DND-41 (cell line): ENCODE data around the gene UVSSA.

Source experiments
- ATAC-seq: fragments of 200-7000 bp; cut with Tn5 transposase; 3 replicates; pipeline ENCODE4 v1.9.1; 2021; ENCODE audit warnings: low read depth; ENCODE audit not compliant: insufficient read depth
- DNase-seq: peaks from one replicate; pipeline ENCODE4 v3.0.0-alpha.2; 2020
- H2AFZ ChIP-seq: 2 replicates; pipeline ENCODE4 v1.6.0; 2012; ENCODE audit warnings: low read depth, low read length
- H3K27ac ChIP-seq: 2 replicates; pipeline ENCODE4 v1.5.1; 2012; ENCODE audit warnings: low read length, inconsistent platforms
- H3K27me3 ChIP-seq: fragments of 200-600 bp; sonication (generic); 2 replicates; pipeline ENCODE4 v1.6.0; 2012; ENCODE audit warnings: low read length, mild to moderate bottlenecking, inconsistent platforms; ENCODE audit not compliant: insufficient read depth, poor library complexity
- H3K36me3 ChIP-seq: 2 replicates; pipeline ENCODE4 v1.5.1; 2012; ENCODE audit warnings: low read length, inconsistent platforms; ENCODE audit not compliant: insufficient read depth
- H3K4me1 ChIP-seq: 2 replicates; pipeline ENCODE4 v1.5.1; 2012; ENCODE audit warnings: mild to moderate bottlenecking, low read length; ENCODE audit not compliant: insufficient read depth
- H3K4me2 ChIP-seq: 2 replicates; pipeline ENCODE4 v1.6.0; 2012; ENCODE audit warnings: mild to moderate bottlenecking, moderate library complexity, low read length, inconsistent platforms; ENCODE audit not compliant: insufficient read depth
- H3K4me3 ChIP-seq, 2 experiments: fragments of 200-600 bp in 1 of 2; shearing (Covaris generic) in 1 of 2; 2 replicates each; pipeline ENCODE4 v1.5.1; 2012 to 2016; ENCODE audit warnings: inconsistent platforms in 2 of 2, low read length in 2 of 2, mild to moderate bottlenecking in 2 of 2, low read depth in 1 of 2, moderate library complexity in 1 of 2
- H3K79me2 ChIP-seq: 2 replicates; pipeline ENCODE4 v1.6.0; 2012; ENCODE audit warnings: low read length, inconsistent platforms; ENCODE audit not compliant: insufficient read depth
- H3K9ac ChIP-seq: 2 replicates; pipeline ENCODE4 v1.6.0; 2012; ENCODE audit warnings: low read depth, mild to moderate bottlenecking, inconsistent platforms, low read length, moderate library complexity
- H3K9me3 ChIP-seq: 2 replicates; pipeline ENCODE4 v1.5.1; 2012; ENCODE audit warnings: low read length, moderate library complexity, mild to moderate bottlenecking, inconsistent platforms; ENCODE audit not compliant: insufficient read depth, severe bottlenecking
- H4K20me1 ChIP-seq: 2 replicates; pipeline ENCODE4 v1.6.0; 2012; ENCODE audit warnings: low read length; ENCODE audit not compliant: insufficient read depth
- CTCF ChIP-seq: IDR thresholded peaks from 2 replicates; pipeline ENCODE4 v1.5.1; 2012; ENCODE audit warnings: borderline replicate concordance, low read length, moderate library complexity, mild to moderate bottlenecking; ENCODE audit not compliant: poor library complexity, severe bottlenecking; ENCODE audit errors: extremely low read depth
- EZH2 ChIP-seq: IDR thresholded peaks from 3 replicates; pipeline ENCODE4 v1.6.1; 2012; ENCODE audit warnings: borderline replicate concordance, low read depth, mild to moderate bottlenecking, moderate library complexity, low read length, inconsistent platforms; ENCODE audit not compliant: severe bottlenecking

Gene UVSSA

GRCh38 chr4:1379801-1380331 is 32.9 kb downstream of the UVSSA start:
- no peak for TF ChIP-seq EZH2
- no peak for TF ChIP-seq CTCF
- Histone ChIP-seq H3K4me2 (no peak overlapping the region), H3K36me3 (peaks cover 13% of the 10 kb centered on the region; the same call in 1 of the 2 replicates), H2AFZ (no peak overlapping the region), H3K27ac (no peak overlapping the region), H3K4me1 (no peaks in the 10 kb centered on the region), H3K9me3 (no peaks in the 10 kb centered on the region), H3K4me3 (no peak overlapping the region), H3K79me2 (no peaks in the 10 kb centered on the region), H3K27me3 (no peaks in the 10 kb centered on the region), H3K9ac (no peak overlapping the region), H4K20me1 (0 out of 2 replicates have a peak, but pooled peaks cover under 1% of the 10 kb centered on the region)
- ATAC-seq (no peak), DNase-seq (no peak)

- no peak for TF ChIP-seq EZH2
- no peak for TF ChIP-seq CTCF
- DNase-seq, result no peak
- Histone ChIP-seq H3K9me3 (no peaks in the 10 kb centered on the region), H4K20me1 (no peaks in the 10 kb centered on the region), H3K4me1 (no peaks in the 10 kb centered on the region), H3K4me3 (no peak overlapping the region), H3K9ac (no peak overlapping the region), H3K27me3 (no peaks in the 10 kb centered on the region), H3K4me2 (no peak overlapping the region), H3K27ac (no peak overlapping the region), H2AFZ (no peak overlapping the region), H3K79me2 (no peaks in the 10 kb centered on the region), H3K36me3 (peaks cover 8% of the 10 kb centered on the region; the same call in 1 of the 2 replicates)
- ATAC-seq, result 0 out of 3 replicates have a peak, but pooled peaks have one; percentile 16
Measured at GRCh38 chr4:1380368-1381151, 33.6 kb downstream of the UVSSA start.

GRCh38 chr4:1381181-1381621 is 34.2 kb downstream of the UVSSA start:
- H3K4me2 ChIP-seq, result no peak overlapping the region
- H3K4me3 ChIP-seq, result no peak overlapping the region
- H2AFZ ChIP-seq, result no peak overlapping the region
- TF ChIP-seq EZH2 (no peak), CTCF (no peak)
- peaks cover 13% of the 10 kb centered on the region; the same call in 1 of the 2 replicates for H3K36me3 ChIP-seq
- no peaks in the 10 kb centered on the region for H3K27me3 ChIP-seq
- H3K9ac ChIP-seq, result no peak overlapping the region
- H4K20me1 ChIP-seq, result no peaks in the 10 kb centered on the region
- no peak for DNase-seq
- no peak for ATAC-seq
- no peaks in the 10 kb centered on the region for H3K79me2 ChIP-seq
- H3K4me1 ChIP-seq, result no peaks in the 10 kb centered on the region
- H3K27ac ChIP-seq, result no peak overlapping the region
- H3K9me3 ChIP-seq, result no peaks in the 10 kb centered on the region
